ENCODE measurements around the gene CALHM5.
"Not testable (repeated sequence)": the region's sequence is repeated elsewhere in the genome, so short reads cannot be mapped to it uniquely, and the experiment has no call there.

DNA sequence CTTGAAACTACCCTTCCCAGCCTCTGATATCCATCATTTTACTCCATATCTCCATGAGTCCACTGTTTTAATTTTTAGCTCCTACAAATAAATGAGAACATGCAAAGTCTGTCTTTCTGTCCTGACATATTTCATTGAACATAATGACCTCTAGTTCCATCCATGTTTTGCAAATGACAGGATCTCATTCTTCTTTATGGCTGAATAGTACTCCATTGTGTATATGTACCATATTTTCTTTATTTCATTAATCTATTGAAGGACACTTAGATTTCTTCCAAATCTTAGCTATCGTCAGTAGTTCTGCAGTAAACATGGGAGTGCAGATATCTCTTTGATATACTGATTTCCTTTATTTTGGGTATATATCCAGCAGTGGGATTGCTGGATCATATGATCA is 16.3 kb upstream of the CALHM5 start:
- not testable (repeated sequence) for TF ChIP-seq EP300, POLR2AphosphoS5, POLR2A (IDR thresholded peaks at IDR 0.05)
- TF ChIP-seq, protein P1, sequence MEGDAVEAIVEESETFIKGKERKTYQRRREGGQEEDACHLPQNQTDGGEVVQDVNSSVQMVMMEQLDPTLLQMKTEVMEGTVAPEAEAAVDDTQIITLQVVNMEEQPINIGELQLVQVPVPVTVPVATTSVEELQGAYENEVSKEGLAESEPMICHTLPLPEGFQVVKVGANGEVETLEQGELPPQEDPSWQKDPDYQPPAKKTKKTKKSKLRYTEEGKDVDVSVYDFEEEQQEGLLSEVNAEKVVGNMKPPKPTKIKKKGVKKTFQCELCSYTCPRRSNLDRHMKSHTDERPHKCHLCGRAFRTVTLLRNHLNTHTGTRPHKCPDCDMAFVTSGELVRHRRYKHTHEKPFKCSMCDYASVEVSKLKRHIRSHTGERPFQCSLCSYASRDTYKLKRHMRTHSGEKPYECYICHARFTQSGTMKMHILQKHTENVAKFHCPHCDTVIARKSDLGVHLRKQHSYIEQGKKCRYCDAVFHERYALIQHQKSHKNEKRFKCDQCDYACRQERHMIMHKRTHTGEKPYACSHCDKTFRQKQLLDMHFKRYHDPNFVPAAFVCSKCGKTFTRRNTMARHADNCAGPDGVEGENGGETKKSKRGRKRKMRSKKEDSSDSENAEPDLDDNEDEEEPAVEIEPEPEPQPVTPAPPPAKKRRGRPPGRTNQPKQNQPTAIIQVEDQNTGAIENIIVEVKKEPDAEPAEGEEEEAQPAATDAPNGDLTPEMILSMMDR (IDR thresholded peaks at IDR 0.05): not testable (repeated sequence)
